WTC11 (cell line): ENCODE data around the gene POFUT2.

Experiments
- CTCF ChIP-seq: fragments of 200-600 bp; IDR thresholded peaks from 2 replicates; pipeline ENCODE4 v1.8.0; 2022; ENCODE audit warnings: antibody characterized with exemption
- ERG ChIP-seq: fragments of 250-450 bp; sonication (Bioruptor Pico); IDR thresholded peaks from 2 replicates; pipeline ENCODE4 v1.8.0; 2021; ENCODE audit warnings: mild to moderate bottlenecking
- ETV6 ChIP-seq: sonication (generic); formaldehyde crosslinking; IDR thresholded peaks from 2 replicates; pipeline ENCODE4 v1.8.1; 2022; ENCODE audit warnings: mild to moderate bottlenecking, missing genetic modification reagents
- FOXP4 ChIP-seq: sonication (generic); formaldehyde crosslinking; IDR thresholded peaks from 2 replicates; pipeline ENCODE4 v1.8.0; 2022; ENCODE audit warnings: mild to moderate bottlenecking, missing genetic modification reagents
- MAX ChIP-seq: sonication (generic); formaldehyde crosslinking; IDR thresholded peaks from 2 replicates; pipeline ENCODE4 v1.8.0; 2022; ENCODE audit warnings: mild to moderate bottlenecking, missing genetic modification reagents
- MLX ChIP-seq: sonication (generic); formaldehyde crosslinking; IDR thresholded peaks from 2 replicates; pipeline ENCODE4 v1.8.1; 2023; ENCODE audit warnings: mild to moderate bottlenecking, missing genetic modification reagents, moderate library complexity
- PRDM15 ChIP-seq: sonication (generic); formaldehyde crosslinking; IDR thresholded peaks from 2 replicates; pipeline ENCODE4 v1.8.0; 2022; ENCODE audit warnings: missing genetic modification reagents
- ZNF263 ChIP-seq: sonication (generic); formaldehyde crosslinking; IDR thresholded peaks from 2 replicates; pipeline ENCODE4 v1.8.1; 2022; ENCODE audit warnings: low read depth, mild to moderate bottlenecking, moderate library complexity, missing genetic modification reagents
- ZNF423 ChIP-seq: fragments of 250-450 bp; sonication (Bioruptor Pico); IDR thresholded peaks from 2 replicates; pipeline ENCODE4 v2.1.2; 2022; ENCODE audit warnings: mild to moderate bottlenecking, moderate library complexity

GRCh38 chr21:45278156-45278911, 9.4 kb downstream of the POFUT2 start:
- TF ChIP-seq CTCF (no peak), ZNF263 (no peak), MAX (no peak), FOXP4 (CRISPR knock-in tag) (no peak), MLX (CRISPR knock-in tag) (no peak), PRDM15 (CRISPR knock-in tag) (no peak), ETV6 (CRISPR knock-in tag) (no peak), ZNF423 (CRISPR knock-in tag) (no peak), ERG (CRISPR knock-in tag) (no peak)
